Uterus (tissue), 2 donors: ENCODE results near the gene CREB3L2.

Source experiments
- POLR2A ChIP-seq, 2 donors: fragments of 450-650 bp; IDR thresholded peaks; one replicate each; pipeline ENCODE4 v1.6.1; 2016; ENCODE audit warnings: antibody characterized with exemption in 2 of 2, mild to moderate bottlenecking in 1 of 2, moderate library complexity in 1 of 2
- TF ChIP-seq, protein P1 (sequence below), 4 experiments: fragments of 200-600 bp in 2 of 4; fragments of 450-650 bp in 2 of 4; sonication (generic) in 2 of 4; IDR thresholded peaks; one replicate each; pipeline ENCODE4 v1.5.1; 2016 to 2019; ENCODE audit warnings: antibody characterized with exemption in 4 of 4, mild to moderate bottlenecking in 2 of 4, moderate library complexity in 1 of 4

DNA sequence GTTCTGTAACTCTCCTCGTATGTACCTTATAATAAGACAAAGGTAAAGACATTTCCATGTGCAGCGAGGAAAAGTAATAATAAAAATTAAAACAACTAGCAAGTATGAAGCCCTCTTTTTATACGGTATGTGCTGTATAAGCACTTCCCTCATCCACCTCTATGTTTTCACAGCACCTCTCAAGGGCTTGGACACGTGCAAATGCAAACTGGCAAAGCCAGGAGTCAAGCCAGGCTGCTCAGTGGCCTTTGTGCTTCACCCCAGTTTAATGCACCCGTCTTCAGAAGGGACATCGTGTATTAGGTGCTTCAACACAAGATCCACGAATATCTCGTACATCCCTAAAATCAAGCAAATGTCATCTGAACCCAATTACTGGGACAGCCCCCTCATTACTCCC, 153.8 kb downstream of the CREB3L2 start:
- no peak for TF ChIP-seq POLR2A (IDR thresholded peaks at IDR 0.05)
- TF ChIP-seq, protein P1, sequence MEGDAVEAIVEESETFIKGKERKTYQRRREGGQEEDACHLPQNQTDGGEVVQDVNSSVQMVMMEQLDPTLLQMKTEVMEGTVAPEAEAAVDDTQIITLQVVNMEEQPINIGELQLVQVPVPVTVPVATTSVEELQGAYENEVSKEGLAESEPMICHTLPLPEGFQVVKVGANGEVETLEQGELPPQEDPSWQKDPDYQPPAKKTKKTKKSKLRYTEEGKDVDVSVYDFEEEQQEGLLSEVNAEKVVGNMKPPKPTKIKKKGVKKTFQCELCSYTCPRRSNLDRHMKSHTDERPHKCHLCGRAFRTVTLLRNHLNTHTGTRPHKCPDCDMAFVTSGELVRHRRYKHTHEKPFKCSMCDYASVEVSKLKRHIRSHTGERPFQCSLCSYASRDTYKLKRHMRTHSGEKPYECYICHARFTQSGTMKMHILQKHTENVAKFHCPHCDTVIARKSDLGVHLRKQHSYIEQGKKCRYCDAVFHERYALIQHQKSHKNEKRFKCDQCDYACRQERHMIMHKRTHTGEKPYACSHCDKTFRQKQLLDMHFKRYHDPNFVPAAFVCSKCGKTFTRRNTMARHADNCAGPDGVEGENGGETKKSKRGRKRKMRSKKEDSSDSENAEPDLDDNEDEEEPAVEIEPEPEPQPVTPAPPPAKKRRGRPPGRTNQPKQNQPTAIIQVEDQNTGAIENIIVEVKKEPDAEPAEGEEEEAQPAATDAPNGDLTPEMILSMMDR (IDR thresholded peaks at IDR 0.05) = no peak
